ENCODE results near the gene METTL9. TPM values are rescaled to one million over a fixed set of nuclear protein-coding genes. Genes with fewer than 3 reads are reported as not detected.

METTL9 gene
- polyA plus RNA-seq, result 52.7 and 54.3 TPM in 2 replicates

DNA sequence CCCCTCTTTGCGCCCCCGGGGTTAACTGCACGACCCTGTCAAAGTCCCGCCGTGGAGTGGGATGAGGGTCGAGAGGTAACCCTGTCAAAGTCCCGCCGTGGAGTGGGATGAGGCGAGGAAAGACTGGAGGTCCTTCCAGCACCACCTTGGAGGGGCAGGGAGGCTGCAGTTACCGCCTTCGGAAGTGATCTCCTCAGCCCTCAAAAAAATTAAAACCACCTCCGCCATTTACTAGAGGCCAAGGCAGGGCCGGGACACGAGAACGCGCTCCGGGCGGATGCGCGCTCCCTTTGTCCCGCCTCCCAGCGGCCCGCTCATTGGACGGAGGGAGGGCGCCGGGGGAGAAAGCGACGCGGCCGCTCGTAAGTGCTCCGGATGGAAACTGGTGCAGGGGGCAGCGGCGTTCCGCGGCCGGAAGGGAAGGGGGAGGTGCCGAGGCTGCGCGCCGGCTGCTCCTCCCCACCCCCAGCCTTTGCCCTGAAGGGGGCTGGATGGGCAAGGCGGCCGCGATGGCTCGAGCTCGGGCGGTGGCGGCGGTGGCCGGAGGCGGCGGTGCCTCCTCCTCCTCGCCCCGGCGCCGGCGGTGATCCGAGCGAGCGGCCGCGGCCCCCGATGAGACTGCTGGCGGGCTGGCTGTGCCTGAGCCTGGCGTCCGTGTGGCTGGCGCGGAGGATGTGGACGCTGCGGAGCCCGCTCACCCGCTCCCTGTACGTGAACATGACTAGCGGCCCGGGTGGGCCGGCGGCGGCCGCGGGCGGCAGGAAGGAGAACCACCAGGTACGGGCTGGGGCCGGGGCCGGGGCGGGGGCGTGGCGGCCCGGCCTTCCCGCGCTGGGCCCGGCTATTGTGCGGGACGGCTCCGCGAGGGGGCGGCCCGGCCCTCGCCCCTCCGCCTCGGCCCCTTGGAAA lies at the start of gene METTL9:
Gene METTL9 (plus strand): TSS at position 456 of the 909 bp plus-strand sequence. CDS start 157 bp downstream, at position 613.

DNA sequence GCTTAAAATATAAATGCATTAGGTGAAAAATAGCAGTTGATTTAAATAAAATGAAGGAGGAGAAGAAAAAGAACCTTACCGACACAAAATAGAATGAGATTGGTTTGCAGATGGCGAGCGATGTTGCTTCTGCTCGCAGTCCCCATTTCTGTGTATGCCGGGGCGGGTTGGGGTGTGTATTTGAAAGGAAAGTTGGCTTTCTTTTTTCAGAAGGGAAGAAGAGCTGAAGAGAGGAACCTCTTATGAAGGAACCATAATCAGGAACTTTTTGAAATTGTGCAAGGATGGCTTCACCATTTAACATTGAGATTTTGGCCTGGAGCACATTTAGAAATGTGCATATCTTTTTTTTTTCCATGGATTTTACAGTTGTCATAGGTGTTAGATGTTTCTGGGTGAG lies 53.1 kb downstream of the METTL9 start, which contains the start of gene IGSF6:
Gene IGSF6 (minus strand): TSS at position 156 of the 400 bp plus-strand sequence. CDS start 10 bp downstream, at position 146.

GRCh38 chr16:21663889-21664647 lies 64.7 kb downstream of the METTL9 start, which contains the start of gene OTOA:
OTOA (plus strand) TSS chr16:21663968; CDS start chr16:21678515, 14,547 bp downstream.

Other genes with a start within 250 kb of the METTL9 start
- gene IGSF6, start 53.0 kb downstream of the METTL9 start, polyA plus RNA-seq, result 0.14 and 0.65 TPM in 2 replicates
- 0.38 TPM in 1 of 2 replicates, not detected in the other for gene OTOA, start 64.4 kb downstream of the METTL9 start, polyA plus RNA-seq